GM12891 (cell line): ENCODE results near the gene DLL3.

Experiments used
- DNase-seq: peaks from one replicate; pipeline ENCODE4 v3.0.0; 2011; ENCODE audit warnings: low spot score; ENCODE audit not compliant: insufficient read length
- FAIRE-seq: peaks from 2 replicates; lab custom pipeline; 2011; peaks lifted over from hg19 to GRCh38; lab: Jason Lieb, UNC
- PAX5 ChIP-seq: IDR thresholded peaks from 2 replicates; pipeline ENCODE4 v1.6.1; 2011; ENCODE audit warnings: low read length, moderate library complexity, mild to moderate bottlenecking; ENCODE audit not compliant: insufficient read depth, severe bottlenecking
- POLR2A ChIP-seq: IDR thresholded peaks from 2 replicates; pipeline ENCODE4 v1.6.1; 2011; ENCODE audit warnings: low read depth, low read length, control low read depth
- POLR2AphosphoS5 ChIP-seq: IDR thresholded peaks from 2 replicates; pipeline ENCODE4 v1.6.1; 2011; ENCODE audit warnings: low read depth, low read length, control low read depth
- POU2F2 ChIP-seq: IDR thresholded peaks from 2 replicates; pipeline ENCODE4 v1.6.1; 2011; ENCODE audit warnings: low read depth, mild to moderate bottlenecking, control low read depth, low read length, moderate library complexity
- SPI1 ChIP-seq: IDR thresholded peaks from 2 replicates; pipeline ENCODE4 v1.6.1; 2011; ENCODE audit warnings: low read depth, low read length, control low read depth
- TAF1 ChIP-seq: IDR thresholded peaks from 2 replicates; pipeline ENCODE4 v1.6.1; 2011; ENCODE audit warnings: low read depth, low read length, control low read depth

The DLL3 gene

GRCh38 chr19:39481676-39482075 is 17.1 kb upstream of the DLL3 start:
- no peak for DNase-seq
- TF ChIP-seq POLR2AphosphoS5 = no peak
- TF ChIP-seq PAX5 = no peak
- no peak for TF ChIP-seq POLR2A
- no peak for TF ChIP-seq POU2F2
- no peak for FAIRE-seq

- no peak for DNase-seq
- TF ChIP-seq POLR2AphosphoS5 (no peak), POU2F2 (no peak), PAX5 (no peak), SPI1 (no peak), POLR2A (no peak), TAF1 (no peak)
- FAIRE-seq = no peak
Observed at GRCh38 chr19:39483141-39483540, 15.6 kb upstream of the DLL3 start.

DNA sequence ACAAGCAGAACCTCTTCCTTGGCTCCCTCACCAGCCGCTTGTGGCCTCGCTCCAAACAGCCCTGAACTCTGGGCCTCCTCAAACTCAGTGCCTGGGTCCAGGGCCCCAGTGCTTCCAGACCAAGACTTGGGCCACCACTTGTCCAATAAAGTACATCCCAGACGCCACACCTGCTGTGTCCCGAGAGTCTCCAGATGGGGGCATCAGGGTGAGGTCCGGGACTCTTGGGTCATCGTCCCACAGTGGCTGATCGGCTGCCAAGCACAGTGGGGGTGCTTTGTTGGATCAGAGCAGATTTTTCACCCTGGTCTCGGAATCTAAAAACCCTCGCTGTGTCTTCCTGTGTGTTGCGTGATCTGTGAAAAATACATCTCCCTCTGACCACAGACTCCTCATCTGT is 9.0 kb upstream of the DLL3 start:
- FAIRE-seq (no peak), DNase-seq (no peak)
- TF ChIP-seq POU2F2 (no peak), TAF1 (no peak), POLR2AphosphoS5 (no peak), SPI1 (no peak), PAX5 (no peak)

- TF ChIP-seq POU2F2 = no peak
- TF ChIP-seq SPI1 = no peak
- DNase-seq = no peak
- no peak for FAIRE-seq
Observed at GRCh38 chr19:39492225-39492624, 6.5 kb upstream of the DLL3 start.

GRCh38 chr19:39492788-39493187 is 6.0 kb upstream of the DLL3 start:
- no peak for FAIRE-seq
- no peak for DNase-seq
- TF ChIP-seq SPI1 (no peak), TAF1 (no peak), POLR2AphosphoS5 (no peak), POLR2A (no peak), POU2F2 (no peak), PAX5 (no peak)

DNA sequence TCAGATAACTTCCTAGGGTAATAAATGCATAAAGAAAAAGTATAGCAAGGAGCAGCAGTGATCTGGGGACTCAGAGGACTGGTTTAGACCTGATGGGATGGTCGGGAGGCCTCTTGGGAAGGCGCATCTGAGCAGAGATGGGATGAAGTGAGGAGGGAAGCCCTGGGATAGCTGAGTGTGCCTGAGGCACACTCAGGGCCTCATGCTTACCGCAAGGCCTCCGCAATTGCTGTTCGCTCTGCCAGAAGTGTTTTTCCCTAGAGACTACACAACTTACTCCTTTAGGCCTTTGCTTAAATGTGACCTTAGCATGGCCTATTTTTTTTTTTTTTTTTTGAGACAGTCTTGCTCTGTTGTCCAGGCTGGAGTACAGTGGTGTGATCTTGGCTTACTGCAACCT is 4.1 kb upstream of the DLL3 start:
- no peak for TF ChIP-seq SPI1
- no peak for FAIRE-seq
- DNase-seq = no peak

DNA sequence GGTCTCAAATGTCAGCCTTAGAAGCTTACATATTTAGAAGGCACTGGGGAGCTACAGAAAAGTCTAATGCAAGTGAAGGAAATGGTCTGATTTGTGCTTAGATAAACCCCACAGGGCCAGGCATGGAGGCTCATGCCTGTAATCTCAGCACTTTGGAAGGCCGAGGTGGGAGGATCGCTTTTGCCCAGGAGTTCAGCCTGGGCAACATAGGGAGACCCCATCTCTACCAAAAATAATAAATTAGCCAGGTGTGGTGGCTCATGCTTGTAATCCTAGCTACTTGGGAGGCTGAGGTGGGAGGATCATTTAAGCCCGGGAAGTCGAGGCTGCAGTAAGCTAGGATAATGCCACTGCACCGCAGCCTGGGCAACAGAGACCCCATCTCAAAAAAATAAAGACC is 2.7 kb upstream of the DLL3 start:
- DNase-seq (no peak), FAIRE-seq (no peak)
- no peak for TF ChIP-seq SPI1

GRCh38 chr19:39497701-39497995 is 1.1 kb upstream of the DLL3 start:
- no peak for DNase-seq
- TF ChIP-seq POLR2A (no peak), POU2F2 (no peak), TAF1 (no peak), SPI1 (no peak), POLR2AphosphoS5 (no peak), PAX5 (no peak)
- FAIRE-seq = no peak

DNA sequence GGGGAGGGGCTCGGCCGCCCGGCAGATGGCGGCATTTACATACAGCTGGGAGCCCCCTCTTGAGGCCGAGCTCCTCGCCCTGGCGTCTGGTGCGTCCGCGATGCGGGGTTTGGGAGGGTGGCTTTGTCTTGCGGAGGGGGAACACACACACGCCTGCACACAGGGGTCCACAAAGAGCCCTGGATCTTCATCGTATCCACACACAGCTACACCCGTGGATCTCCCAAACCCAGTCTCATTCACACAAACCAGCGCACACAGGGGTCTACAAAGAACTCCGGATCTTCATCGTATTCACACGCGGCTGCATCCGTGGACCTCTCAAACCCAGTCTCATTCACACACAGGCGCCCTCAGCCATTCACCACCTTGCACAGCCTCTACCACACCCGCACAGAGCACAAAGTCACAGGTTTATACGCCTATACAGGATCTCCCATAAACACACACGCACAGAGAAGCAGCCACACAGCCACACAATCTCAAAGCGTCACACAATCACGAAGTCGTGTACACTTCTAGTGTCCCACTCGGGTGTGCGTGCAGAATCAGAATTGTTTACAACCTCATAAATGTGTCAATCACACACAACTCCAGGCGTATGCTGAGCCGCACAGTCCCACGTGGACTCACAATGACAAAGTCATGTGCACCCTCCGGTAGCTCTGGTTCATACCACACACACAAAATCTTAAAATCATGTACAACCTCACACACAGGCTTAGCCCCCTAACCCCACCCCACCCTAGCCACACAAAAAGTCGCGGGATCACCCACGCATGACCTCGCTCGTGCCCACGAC is 550 bp upstream of the DLL3 start:
- TF ChIP-seq POU2F2 = peak; percentile 82; the same call in 1 of the 2 replicates
- no peak for TF ChIP-seq POLR2AphosphoS5
- FAIRE-seq (peak; percentile 66), DNase-seq (no peak)

DNA sequence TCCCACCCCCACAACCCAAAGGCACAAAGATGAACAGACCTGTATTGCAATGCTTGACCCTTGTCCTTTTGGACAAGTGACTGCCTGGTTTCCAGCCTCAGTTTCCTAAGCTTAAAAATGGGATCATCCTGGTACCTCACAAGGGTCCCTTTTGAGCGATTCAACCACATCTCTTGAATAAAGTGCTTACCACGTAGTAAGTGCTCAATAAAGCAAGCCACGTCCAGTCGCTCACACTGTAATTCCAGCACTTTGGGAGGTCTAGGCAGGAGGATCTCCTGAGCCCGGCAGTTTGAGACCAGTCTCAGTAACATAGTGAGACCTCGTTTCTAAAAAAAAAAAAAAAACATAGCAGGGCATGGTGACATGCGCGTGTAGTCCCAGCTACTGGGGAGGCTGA is 1.2 kb downstream of the DLL3 start:
- TF ChIP-seq PAX5 (no peak), POU2F2 (no peak), TAF1 (no peak), POLR2A (no peak), SPI1 (no peak), POLR2AphosphoS5 (no peak)
- FAIRE-seq = no peak
- DNase-seq = no peak

DNA sequence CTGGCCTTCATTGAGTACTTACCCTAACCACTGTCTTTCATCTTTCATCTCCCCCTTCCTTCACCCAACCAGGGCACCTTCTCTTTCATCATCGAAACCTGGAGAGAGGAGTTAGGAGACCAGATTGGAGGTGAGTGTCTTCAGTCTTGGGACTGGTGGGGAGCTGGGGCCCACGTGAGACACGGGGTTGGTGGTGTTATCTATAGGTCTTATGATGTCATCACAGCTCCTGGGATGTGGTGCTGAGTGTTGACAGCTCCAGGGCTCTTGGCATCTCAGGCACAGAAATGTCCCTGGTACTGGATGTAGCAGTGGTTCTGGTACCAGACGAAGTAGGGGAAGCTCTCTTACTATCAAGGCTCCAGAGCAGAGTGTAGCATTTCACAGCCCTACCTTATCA is 1.8 kb downstream of the DLL3 start:
- no peak for DNase-seq
- no peak for FAIRE-seq
- no peak for TF ChIP-seq SPI1
- TF ChIP-seq PAX5 = no peak
- TF ChIP-seq POU2F2 = no peak
- TF ChIP-seq POLR2A = no peak

DNA sequence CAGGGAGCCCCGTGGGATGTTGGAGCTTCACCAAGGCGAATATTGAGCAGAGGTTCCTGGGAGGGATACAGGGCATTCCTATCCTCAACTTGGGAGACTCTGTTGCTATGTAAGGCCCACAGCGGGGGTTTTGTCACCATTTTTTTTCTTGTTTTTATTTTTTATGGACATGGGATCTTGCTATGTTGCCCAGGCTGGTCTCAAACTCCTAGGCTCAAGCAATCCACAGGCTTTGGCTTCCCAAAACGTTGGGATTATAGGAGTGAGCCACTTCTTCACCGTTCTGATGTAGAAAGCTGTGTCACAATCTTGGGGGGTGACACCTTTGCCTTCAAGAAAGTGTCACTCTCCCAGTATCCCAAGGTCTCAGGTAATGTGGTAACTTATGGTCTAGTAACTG is 2.6 kb downstream of the DLL3 start:
- DNase-seq (no peak), FAIRE-seq (no peak)
- TF ChIP-seq POLR2AphosphoS5 (no peak), POU2F2 (no peak), POLR2A (no peak)
